ENCODE data around the gene RCN1.
A peak's percentile ranks its signal among the peaks of the same experiment; 100 is the strongest.
"Not testable (repeated sequence)": the region's sequence is repeated elsewhere in the genome, so short reads cannot be mapped to it uniquely, and the experiment has no call there.

The RCN1 gene

GRCh38 chr11:32080361-32080980 is 10.4 kb upstream of the RCN1 start:
- no peak for DNase-seq

- DNase-seq, result peak; percentile 49
These were observed 9.7 kb upstream of the RCN1 start for GRCh38 chr11:32081129-32081641.

- DNase-seq, result no peak
These were observed 9.0 kb upstream of the RCN1 start for GRCh38 chr11:32081901-32082300.

- DNase-seq, result no peak
These were observed 8.4 kb upstream of the RCN1 start for GRCh38 chr11:32082346-32082986.

GRCh38 chr11:32087597-32087996 is 3.3 kb upstream of the RCN1 start:
- DNase-seq, result no peak

GRCh38 chr11:32088117-32088941 is 2.5 kb upstream of the RCN1 start:
- peak; percentile 25 for DNase-seq

- no peak for DNase-seq
These were observed 1.8 kb downstream of the RCN1 start for GRCh38 chr11:32092581-32093170.

- DNase-seq, result no peak
These were observed 4.0 kb downstream of the RCN1 start for GRCh38 chr11:32094923-32095322.

- no peak for DNase-seq
These were observed 7.4 kb downstream of the RCN1 start for GRCh38 chr11:32098142-32098903.

GRCh38 chr11:32099516-32099915 is 8.6 kb downstream of the RCN1 start:
- no peak for DNase-seq

GRCh38 chr11:32100495-32100894 is 9.6 kb downstream of the RCN1 start:
- DNase-seq, result no peak

GRCh38 chr11:32101791-32102190 is 10.9 kb downstream of the RCN1 start:
- DNase-seq, result no peak

- DNase-seq, result not testable (repeated sequence)
These were observed 12.3 kb downstream of the RCN1 start for GRCh38 chr11:32103121-32103719.

GRCh38 chr11:32103941-32104340 is 13.1 kb downstream of the RCN1 start:
- no peak for DNase-seq

- no peak for DNase-seq
These were observed 15.1 kb downstream of the RCN1 start for GRCh38 chr11:32105871-32106560.

GRCh38 chr11:32107647-32108046 is 16.8 kb downstream of the RCN1 start:
- no peak for DNase-seq

GRCh38 chr11:32108576-32108975 is 17.7 kb downstream of the RCN1 start:
- no peak for DNase-seq

GRCh38 chr11:32109138-32109537 is 18.3 kb downstream of the RCN1 start:
- no peak for DNase-seq

- DNase-seq, result no peak
These were observed 18.7 kb downstream of the RCN1 start for GRCh38 chr11:32109592-32109991.

- DNase-seq, result no peak
These were observed 19.9 kb downstream of the RCN1 start for GRCh38 chr11:32110795-32111194.

GRCh38 chr11:32113200-32113919 is 22.5 kb downstream of the RCN1 start:
- DNase-seq, result peak; percentile 42

Measured in DMS 273 treated with DMSO at 0.1 percent for 48 hours (cell line).